ENCODE data around the gene BAMBI.

Gene BAMBI

GRCh38 chr10:28676326-28676967 is 874 bp upstream of the BAMBI start:
- DNase-seq (ENCODE audit: low spot score) = no peak

DNA sequence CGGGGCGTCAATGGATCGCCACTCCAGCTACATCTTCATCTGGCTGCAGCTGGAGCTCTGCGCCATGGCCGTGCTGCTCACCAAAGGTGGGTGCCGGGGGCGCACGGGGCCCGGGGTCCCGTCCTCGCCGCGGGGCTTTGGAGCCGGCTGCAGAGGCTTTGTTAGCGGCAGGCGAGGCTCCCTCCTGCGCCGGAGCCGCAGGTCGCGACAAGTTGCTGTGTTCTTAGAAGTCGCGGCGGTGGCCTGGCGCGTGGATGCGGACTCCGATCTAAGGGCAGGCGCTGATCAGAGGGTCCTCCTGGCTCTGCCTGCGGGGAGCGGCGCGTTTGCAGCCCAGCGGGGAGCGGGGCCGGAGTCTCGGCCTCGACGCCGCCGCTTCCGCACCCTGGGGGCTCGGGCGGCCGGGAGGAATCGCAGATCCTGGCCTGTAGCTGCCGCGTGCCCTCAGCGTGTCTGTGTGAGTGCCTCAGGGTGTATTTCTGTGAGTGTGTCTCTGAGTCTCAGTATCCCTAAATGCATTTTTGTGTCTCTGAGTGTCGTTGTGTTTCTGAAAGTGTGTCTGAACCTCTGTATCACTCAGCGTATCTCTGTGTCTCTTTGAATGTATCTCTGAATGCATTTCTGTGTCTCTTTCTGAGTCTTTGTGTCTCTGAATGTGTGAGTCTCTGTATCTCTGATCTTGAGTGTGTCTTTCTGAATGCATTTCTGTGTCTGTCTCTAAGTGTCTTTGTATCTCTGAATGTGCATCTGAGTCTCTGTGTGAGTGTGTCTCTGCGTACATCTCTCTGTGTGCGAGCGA is 766 bp downstream of the BAMBI start:
- no peak for DNase-seq (ENCODE audit: low spot score)

- DNase-seq (ENCODE audit: low spot score) = peak; percentile 51
These were observed 1.6 kb downstream of the BAMBI start for GRCh38 chr10:28678687-28679457.

DNA sequence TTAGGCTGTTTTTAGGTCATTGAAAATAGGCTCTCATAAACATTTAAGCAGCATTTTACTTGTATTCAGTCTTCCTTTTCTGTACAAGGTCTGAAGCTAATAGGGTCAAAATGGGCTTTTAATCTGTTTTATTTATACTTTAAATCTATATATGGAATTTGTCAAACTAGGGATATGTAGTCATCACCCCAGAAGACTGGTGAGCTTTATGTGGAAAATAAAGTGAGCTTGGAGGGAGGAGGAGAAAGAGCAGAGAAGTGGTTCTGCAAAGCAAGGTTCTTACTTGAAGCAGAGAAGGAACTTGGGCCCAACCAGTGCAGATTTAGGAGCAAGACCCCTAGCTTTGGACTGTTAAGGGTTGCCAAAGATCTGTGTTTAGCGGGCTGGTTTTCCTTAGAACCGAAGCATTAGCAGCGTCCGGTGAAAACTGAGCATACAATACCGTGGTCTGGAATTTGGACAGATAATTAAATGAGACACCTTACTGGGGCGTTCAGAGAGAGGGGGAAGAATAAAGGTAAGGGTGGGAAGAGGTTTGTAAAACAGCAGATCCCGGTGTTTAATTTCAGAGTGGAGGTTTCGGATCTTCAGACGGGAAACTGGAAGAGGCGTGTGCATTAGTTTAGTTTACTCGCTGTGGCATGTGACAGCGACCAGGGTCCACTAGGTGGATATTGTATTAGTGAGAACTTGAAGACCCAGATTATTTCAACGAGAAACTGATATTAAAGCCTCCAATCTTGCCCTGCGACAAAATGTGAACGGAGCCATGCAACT is 2.4 kb downstream of the BAMBI start:
- DNase-seq (ENCODE audit: low spot score) = no peak

DNA sequence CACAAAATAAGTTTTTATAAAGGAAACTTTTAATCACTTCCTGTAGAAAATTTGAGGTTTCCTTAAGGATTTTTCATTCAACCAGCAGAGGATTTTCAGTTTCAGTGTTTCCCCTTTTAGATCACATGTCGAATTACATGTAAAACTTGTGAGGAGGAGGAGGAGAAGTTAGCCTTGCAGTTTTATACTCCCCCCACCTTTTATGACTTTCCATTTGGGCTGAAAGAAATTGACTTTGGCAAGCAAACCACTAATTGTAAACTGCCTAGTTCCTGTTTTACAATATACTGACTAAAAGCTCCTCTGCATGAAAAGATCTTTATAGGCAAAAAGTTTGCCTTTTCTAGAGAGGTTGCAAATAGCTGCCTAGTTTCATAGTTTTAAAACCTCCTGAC is 3.0 kb downstream of the BAMBI start:
- DNase-seq (ENCODE audit: low spot score) = no peak

DNA sequence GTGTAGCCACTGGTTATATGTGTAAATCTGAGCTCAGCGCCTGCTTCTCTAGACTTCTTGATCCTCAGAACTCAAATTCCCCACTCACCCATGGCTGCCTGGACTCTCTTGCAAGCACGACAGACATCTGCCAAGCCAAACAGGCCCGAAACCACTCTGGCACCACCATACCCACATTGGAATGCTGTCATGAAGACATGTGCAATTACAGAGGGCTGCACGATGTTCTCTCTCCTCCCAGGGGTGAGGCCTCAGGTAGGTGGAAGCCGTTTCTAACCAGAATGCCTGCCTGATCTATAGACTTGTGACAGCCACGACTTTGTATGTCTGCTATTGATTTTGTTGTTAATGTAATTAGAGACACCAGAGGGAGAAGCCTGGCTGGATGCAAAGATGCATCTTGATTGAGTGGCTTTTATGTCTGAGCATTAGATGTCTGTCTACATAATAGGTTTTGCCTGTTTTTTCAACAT is 4.0 kb downstream of the BAMBI start:
- no peak for DNase-seq (ENCODE audit: low spot score)

GRCh38 chr10:28681928-28682750 is 4.8 kb downstream of the BAMBI start:
- DNase-seq (ENCODE audit: low spot score) = no peak

- DNase-seq (ENCODE audit: low spot score) = no peak
These were observed 7.0 kb downstream of the BAMBI start for GRCh38 chr10:28684157-28684985.

- DNase-seq (ENCODE audit: low spot score) = peak; percentile 61
These were observed 7.8 kb downstream of the BAMBI start for GRCh38 chr10:28684986-28685580.

DNA sequence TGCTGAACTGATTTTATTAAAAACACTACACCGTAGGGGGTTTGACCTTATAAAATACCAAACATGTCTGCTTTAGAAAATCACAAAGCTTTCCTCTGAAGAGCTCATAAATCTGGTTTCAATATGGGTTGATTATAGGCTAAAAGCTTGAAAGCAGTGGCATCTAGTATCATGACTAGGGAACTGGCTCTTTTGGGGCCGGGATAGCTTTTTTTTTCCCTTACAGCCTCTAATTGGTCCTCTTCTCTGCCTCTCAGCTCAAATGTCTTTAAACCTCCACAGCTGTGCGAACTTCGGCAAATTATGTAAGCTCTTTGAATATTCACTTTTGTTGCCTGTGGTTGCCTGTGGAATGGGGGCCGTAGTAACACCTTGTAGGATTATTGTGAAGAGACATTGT is 8.4 kb downstream of the BAMBI start:
- no peak for DNase-seq (ENCODE audit: low spot score)

GRCh38 chr10:28686835-28687682 is 9.7 kb downstream of the BAMBI start:
- DNase-seq (ENCODE audit: low spot score) = no peak

DNA sequence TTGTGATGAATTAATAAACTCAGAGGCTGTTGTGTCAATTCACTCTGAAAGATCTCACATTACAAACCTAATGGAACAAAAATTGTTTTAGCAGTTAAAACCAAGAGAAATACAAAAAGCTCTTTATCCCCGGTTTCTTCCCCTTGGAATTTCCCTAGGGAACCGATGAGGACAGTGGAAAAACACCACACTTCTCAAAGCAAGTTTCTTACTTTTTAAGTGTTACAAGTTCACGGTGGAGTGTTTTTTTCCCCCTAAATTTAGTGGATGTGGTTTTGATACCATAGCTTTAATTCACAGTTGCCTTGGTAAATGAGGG is 10.3 kb downstream of the BAMBI start:
- no peak for DNase-seq (ENCODE audit: low spot score)

GRCh38 chr10:28690545-28690944 is 13.2 kb downstream of the BAMBI start:
- DNase-seq (ENCODE audit: low spot score) = no peak

DNA sequence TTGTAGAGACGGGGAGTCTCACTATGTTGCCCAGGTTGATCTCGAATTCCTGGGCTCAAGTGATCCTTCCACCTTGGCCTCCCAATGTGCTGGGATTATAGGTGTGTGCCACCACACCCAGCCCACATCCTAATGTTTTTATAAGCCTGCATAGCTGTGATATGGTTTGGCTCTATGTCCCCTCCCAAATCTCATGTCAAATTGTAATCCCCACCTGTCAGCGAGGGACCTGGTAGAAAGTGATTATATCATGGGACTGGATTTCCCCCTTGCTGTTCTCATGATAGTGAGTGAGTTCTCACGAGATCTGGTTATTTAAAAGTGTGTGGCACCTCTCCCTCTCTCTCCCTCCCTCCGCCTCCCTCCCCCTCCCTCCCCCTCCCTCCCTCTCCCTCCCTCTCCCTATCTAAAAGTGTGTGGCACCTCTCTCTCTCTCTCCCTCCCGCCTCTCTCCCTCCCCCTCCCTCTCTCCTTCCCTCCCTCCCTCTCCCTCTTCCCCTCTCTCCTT is 13.9 kb downstream of the BAMBI start:
- DNase-seq (ENCODE audit: low spot score) = no peak

- DNase-seq (ENCODE audit: low spot score) = no peak
These were observed 14.7 kb downstream of the BAMBI start for GRCh38 chr10:28692050-28692449.

DNA sequence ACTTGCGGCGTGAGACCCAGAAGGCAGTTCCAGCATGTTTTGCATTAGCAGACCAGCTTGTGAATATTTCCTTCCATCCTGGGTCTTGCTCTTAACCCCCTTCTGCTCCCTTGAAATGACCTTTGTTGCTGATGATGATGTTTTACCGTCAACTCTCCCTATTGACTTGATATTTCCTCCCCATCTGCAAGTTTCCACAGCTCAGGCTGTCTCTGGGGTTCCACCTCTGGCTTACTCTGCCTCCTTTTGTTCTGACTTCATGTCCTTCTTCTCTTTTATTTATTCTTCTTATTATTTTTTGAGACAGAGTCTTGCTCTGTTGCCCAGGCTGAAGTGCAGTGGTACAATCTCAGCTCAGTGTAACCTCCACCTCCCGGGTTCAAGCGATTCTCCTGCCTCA is 17.2 kb downstream of the BAMBI start:
- no peak for DNase-seq (ENCODE audit: low spot score)

- DNase-seq (ENCODE audit: low spot score) = no peak
These were observed 20.8 kb downstream of the BAMBI start for GRCh38 chr10:28698075-28698474.

DNA sequence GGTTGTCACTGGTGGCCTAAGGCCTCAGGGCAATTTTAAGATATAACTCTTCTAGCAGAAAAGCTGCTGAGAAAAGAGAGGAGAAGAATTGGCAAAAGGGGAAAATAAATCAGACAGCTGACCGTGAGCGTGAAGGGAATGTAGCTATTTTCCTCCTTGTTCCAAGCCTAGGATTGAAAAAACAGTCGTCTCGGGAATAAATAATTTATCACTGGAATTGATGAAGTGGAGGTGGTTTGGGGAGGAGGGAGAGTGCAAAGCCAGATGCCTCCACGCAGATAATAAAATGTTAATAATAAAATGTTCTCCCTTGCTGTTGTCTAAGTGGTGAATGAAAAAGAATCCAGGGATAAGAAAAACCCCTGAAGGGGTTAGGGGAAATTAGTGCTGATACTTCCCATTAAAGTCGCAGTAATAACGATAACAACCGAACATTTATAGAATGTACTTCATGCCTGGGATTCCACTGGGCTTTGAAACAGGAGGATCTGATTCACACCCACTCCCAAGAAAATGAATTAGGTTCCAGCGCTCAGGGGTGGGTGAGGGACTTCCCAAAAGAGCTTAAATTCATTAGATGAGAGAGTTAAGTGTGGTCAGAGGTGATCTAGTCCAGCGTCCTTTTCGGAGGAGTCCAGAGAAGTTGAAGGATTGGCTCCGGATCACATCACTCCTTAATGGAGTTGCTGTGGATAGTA is 27.3 kb downstream of the BAMBI start:
- DNase-seq (ENCODE audit: low spot score) = no peak

Measured in LoVo (cell line).